Omental fat pad (tissue), 4 donors: Measurements from ENCODE around the gene PCDHB7. TPM values are rescaled to one million over a fixed set of nuclear protein-coding genes. Genes with fewer than 3 reads are reported as not detected.
"Not testable (repeated sequence)": the region's sequence is repeated elsewhere in the genome, so short reads cannot be mapped to it uniquely, and the experiment has no call there.

Experiments used
- ATAC-seq: fragments of 150-250 bp; one replicate; pipeline ENCODE4 v1.9.1; 2016; ENCODE audit warnings: mild to moderate bottlenecking, moderate library complexity; ENCODE audit not compliant: low FRiP score
- DNase-seq: peaks from one replicate; pipeline ENCODE4 v3.0.0-alpha.2; 2019; ENCODE audit warnings: low spot score
- total RNA-seq, 4 donors: library from RNA; depleted of rRNA; stranded (reverse); fragments of >200 nt; gene quantifications; one replicate each; pipeline ENCODE4 v1.1.0, GENCODE V29; 2016
- TF ChIP-seq, protein P1 (sequence below), 3 donors: fragments of 450-650 bp; IDR thresholded peaks; one replicate each; pipeline ENCODE4 v1.5.1; 2016 to 2017; ENCODE audit warnings: antibody characterized with exemption in 3 of 3, mild to moderate bottlenecking in 3 of 3, moderate library complexity in 2 of 3

PCDHB7 gene
- total RNA-seq, 4 donors from 2014 or later, result 0.94 to 3.3 (median 1.5) TPM

DNA sequence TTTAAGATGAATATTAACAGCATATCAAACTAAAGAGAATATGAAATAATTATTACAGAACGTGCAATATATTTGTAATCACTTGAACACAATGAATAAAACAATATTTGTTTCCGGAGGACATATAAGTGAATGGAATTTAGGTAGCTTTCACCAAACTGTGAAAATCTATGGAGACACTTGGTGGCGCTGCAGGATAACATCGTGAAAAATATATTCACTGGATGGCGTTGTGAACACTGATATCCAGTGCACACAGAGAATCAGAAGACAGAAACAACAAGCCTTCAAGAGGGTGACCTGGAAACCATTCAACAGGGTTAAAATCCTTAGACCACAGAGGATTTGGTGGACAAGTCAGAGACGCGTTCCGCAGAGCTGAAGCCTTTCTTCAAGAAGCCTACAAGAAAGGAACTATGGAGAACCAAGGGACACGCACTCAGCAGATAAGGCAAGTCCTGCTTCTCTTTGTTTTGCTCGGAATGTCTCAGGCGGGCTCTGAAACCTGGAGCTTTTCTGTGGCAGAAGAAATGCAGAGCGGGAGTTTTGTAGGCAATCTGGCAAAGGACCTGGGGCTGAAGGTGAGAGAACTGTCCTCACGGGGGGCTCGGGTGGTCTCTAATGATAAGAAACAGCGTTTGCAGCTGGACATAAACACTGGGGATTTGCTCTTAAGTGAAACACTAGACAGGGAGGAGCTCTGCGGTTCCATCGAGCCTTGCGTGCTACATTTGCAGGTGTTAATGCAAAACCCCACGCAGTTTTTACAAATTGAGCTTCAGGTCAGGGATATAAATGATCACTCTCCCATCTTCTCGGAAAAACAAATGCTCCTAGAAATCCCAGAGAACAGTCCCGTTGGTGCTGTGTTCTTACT lies 27.2 kb downstream of the PCDHB7 start, which contains the start of gene PCDHB11:
TSS of gene PCDHB11 (plus strand) at position 269 of the 877 bp plus-strand sequence. CDS start at position 417, 148 bp downstream.
- DNase-seq, result no peak
- TF ChIP-seq, protein P1, sequence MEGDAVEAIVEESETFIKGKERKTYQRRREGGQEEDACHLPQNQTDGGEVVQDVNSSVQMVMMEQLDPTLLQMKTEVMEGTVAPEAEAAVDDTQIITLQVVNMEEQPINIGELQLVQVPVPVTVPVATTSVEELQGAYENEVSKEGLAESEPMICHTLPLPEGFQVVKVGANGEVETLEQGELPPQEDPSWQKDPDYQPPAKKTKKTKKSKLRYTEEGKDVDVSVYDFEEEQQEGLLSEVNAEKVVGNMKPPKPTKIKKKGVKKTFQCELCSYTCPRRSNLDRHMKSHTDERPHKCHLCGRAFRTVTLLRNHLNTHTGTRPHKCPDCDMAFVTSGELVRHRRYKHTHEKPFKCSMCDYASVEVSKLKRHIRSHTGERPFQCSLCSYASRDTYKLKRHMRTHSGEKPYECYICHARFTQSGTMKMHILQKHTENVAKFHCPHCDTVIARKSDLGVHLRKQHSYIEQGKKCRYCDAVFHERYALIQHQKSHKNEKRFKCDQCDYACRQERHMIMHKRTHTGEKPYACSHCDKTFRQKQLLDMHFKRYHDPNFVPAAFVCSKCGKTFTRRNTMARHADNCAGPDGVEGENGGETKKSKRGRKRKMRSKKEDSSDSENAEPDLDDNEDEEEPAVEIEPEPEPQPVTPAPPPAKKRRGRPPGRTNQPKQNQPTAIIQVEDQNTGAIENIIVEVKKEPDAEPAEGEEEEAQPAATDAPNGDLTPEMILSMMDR (IDR thresholded peaks at IDR 0.05), result no peak
- no peak for ATAC-seq

GRCh38 chr5:141201126-141201525 lies 28.7 kb downstream of the PCDHB7 start:
- ATAC-seq, DNase-seq: not testable (repeated sequence)

- DNase-seq, ATAC-seq: not testable (repeated sequence)
These were observed 29.2 kb downstream of the PCDHB7 start for GRCh38 chr5:141201646-141202045.

DNA sequence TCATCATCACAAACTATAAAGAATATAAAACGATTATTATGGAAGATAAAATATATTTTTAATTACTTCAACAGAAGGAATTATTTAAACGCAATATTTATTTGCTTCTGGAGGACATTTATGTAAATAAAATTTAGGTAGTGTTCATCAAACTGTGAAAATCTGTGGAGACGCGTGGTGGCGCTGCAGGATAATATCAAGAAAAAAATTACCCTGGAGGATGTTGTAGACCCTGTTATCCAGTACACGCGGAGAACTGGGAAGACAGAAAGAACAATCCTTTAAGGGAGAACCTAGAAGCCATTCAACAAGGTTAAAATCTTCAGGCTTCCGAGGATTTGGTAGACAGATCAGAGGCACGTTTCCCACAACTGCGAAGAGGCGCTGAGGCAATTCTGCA lies 36.0 kb downstream of the PCDHB7 start, which contains the start of gene PCDHB12:
TSS of gene PCDHB12 (plus strand) at position 242 of the 400 bp plus-strand sequence. CDS start 189 bp downstream, outside the sequence.
- TF ChIP-seq, protein P1 (IDR thresholded peaks at IDR 0.05), result no peak
- ATAC-seq, result no peak
- DNase-seq, result no peak

- DNase-seq, ATAC-seq: not testable (repeated sequence)
These were observed 37.8 kb downstream of the PCDHB7 start for GRCh38 chr5:141210281-141210680.

- ATAC-seq, DNase-seq: not testable (repeated sequence)
These were observed 38.4 kb downstream of the PCDHB7 start for GRCh38 chr5:141210849-141211248.

GRCh38 chr5:141213656-141214339 lies 41.4 kb downstream of the PCDHB7 start, which contains the start of gene PCDHB13:
Gene PCDHB13, plus strand, starts transcription at chr5:141213919. Its CDS starts 205 bp downstream, at chr5:141214124.
- ATAC-seq, DNase-seq: not testable (repeated sequence)

- DNase-seq, ATAC-seq: not testable (repeated sequence)
These were observed 42.1 kb downstream of the PCDHB7 start for GRCh38 chr5:141214583-141214982.

- ATAC-seq, DNase-seq: not testable (repeated sequence)
These were observed 43.1 kb downstream of the PCDHB7 start for GRCh38 chr5:141215504-141215903.

GRCh38 chr5:141216035-141216434 lies 43.6 kb downstream of the PCDHB7 start:
- not testable (repeated sequence) for ATAC-seq, DNase-seq

DNA sequence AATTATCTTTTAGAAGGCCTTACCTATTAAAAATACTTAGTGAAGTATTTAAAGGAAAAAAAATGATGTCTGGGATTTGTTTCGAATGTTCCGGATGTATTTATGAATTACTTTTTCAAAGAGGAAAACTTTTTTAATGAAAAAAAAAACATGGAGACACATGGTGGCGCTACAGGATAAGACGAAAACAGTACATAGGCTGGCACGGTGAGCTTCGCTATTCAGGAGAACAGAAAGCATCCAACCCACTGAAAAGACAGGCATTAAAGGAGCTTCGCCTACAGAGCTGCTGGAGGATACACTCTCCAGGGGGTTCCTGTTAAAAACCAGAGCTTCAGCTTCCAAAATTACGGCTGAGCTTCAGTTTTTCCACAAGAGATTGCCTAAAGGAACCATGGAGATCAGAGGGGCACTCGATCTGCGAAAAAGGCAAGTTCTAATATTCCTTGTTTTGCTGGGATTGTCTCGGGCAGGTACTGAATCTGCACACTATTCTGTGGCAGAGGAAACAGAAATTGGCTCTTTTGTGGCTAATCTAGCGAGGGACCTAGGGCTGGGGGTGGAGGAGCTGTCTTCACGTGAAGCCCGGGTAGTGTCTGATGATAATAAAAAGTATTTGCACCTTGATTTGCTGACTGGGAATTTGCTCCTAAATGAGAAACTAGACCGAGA lies 50.8 kb downstream of the PCDHB7 start, which contains the start of gene PCDHB14:
TSS of gene PCDHB14 (plus strand) at position 232 of the 672 bp plus-strand sequence. CDS start at position 395, 163 bp downstream.
- TF ChIP-seq, protein P1 (IDR thresholded peaks at IDR 0.05), result no peak
- ATAC-seq, result no peak

GRCh38 chr5:141224844-141225243 lies 52.4 kb downstream of the PCDHB7 start:
- DNase-seq, ATAC-seq: not testable (repeated sequence)

More for the DNA sequence above, 50.8 kb downstream of the PCDHB7 start, which contains the start of gene PCDHB14:
- DNase-seq, result no peak

DNA sequence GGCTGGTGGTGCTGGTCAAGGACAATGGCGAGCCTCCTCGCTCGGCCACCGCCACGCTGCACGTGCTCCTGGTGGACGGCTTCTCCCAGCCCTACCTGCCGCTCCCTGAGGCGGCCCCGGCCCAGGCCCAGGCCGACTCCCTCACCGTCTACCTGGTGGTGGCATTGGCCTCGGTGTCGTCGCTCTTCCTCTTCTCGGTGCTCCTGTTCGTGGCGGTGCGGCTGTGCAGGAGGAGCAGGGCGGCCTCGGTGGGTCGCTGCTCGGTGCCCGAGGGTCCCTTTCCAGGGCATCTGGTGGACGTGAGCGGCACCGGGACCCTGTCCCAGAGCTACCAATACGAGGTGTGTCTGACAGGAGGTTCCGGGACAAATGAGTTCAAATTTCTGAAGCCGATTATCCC lies 53.0 kb downstream of the PCDHB7 start:
- DNase-seq, ATAC-seq: not testable (repeated sequence)
